Endometrial microvascular endothelial cells (primary cell): ENCODE data around the gene PSMF1. TPM values are rescaled to one million over a fixed set of nuclear protein-coding genes. Genes with fewer than 3 reads are reported as not detected.

Experiments used
- in situ Hi-C: cut with HindIII; loops from 2 replicates; pipeline ENCODE4 v1.10.0; 2017; ENCODE audit warnings: low sequenced_read_pairs, low pct_unique_long_range_greater_than_20kb; ENCODE audit errors: inconsistent ontology term
- total RNA-seq: library from RNA; depleted of rRNA; stranded (reverse); fragments of >200 nt; gene quantifications from one replicate; pipeline ENCODE4 v1.2.3, GENCODE V29; 2015; ENCODE audit errors: inconsistent ontology term

The PSMF1 gene
- total RNA-seq, 1 donor from 2014 or later, result 198 TPM

- in situ Hi-C loops, result no loop called here
Observed at GRCh38 chr20:1184638-1185315, 66.4 kb downstream of the PSMF1 start, which contains the start of gene TMEM74B. Gene TMEM74B, minus strand, starts transcription at chr20:1184981. Its CDS starts 1,180 bp downstream, at chr20:1183801.

GRCh38 chr20:1185316-1185741 is 66.9 kb downstream of the PSMF1 start:
- in situ Hi-C loops, result no loop called here

- in situ Hi-C loops, result no loop called here
Observed at GRCh38 chr20:1185790-1186334, 67.5 kb downstream of the PSMF1 start.

GRCh38 chr20:1186367-1186991 is 68.1 kb downstream of the PSMF1 start:
- in situ Hi-C loops, result no loop called here

- in situ Hi-C loops, result no loop called here
Observed at GRCh38 chr20:1187605-1188171, 69.3 kb downstream of the PSMF1 start.

- in situ Hi-C loops, result no loop called here
Observed at GRCh38 chr20:1188347-1188746, 69.9 kb downstream of the PSMF1 start.

GRCh38 chr20:1189827-1190226 is 71.4 kb downstream of the PSMF1 start:
- in situ Hi-C loops, result no loop called here

GRCh38 chr20:1190847-1191246 is 72.4 kb downstream of the PSMF1 start:
- in situ Hi-C loops, result no loop called here

- in situ Hi-C loops, result no loop called here
Observed at GRCh38 chr20:1191299-1191698, 72.9 kb downstream of the PSMF1 start.

GRCh38 chr20:1195226-1195625 is 76.8 kb downstream of the PSMF1 start:
- in situ Hi-C loops, result no loop called here

- in situ Hi-C loops, result no loop called here
Observed at GRCh38 chr20:1196634-1197033, 78.2 kb downstream of the PSMF1 start.

GRCh38 chr20:1197801-1198200 is 79.4 kb downstream of the PSMF1 start:
- in situ Hi-C loops, result no loop called here

- in situ Hi-C loops, result no loop called here
Observed at GRCh38 chr20:1198751-1199150, 80.3 kb downstream of the PSMF1 start.

GRCh38 chr20:1199212-1199873 is 80.9 kb downstream of the PSMF1 start:
- in situ Hi-C loops, result no loop called here

- in situ Hi-C loops, result no loop called here
Observed at GRCh38 chr20:1199964-1200363, 81.6 kb downstream of the PSMF1 start.

GRCh38 chr20:1202762-1203504 is 84.5 kb downstream of the PSMF1 start, which contains the start of gene C20orf202:
Gene C20orf202, plus strand, starts transcription at chr20:1203454. Its CDS starts 132 bp downstream, at chr20:1203586.
- in situ Hi-C loops, result no loop called here

GRCh38 chr20:1203630-1204029 is 85.2 kb downstream of the PSMF1 start:
- in situ Hi-C loops, result no loop called here

- in situ Hi-C loops, result no loop called here
Observed at GRCh38 chr20:1204113-1204512, 85.7 kb downstream of the PSMF1 start.

- in situ Hi-C loops, result no loop called here
Observed at GRCh38 chr20:1204576-1204975, 86.2 kb downstream of the PSMF1 start.
